PFSK-1 (cell line): ENCODE data around the gene MSI2.

Source experiments
- FOXP2 ChIP-seq: optimal IDR thresholded peaks from 2 replicates; pipeline ENCODE3; 2011; ENCODE audit warnings: borderline replicate concordance, control low read depth, inconsistent platforms; ENCODE audit not compliant: insufficient read depth; ENCODE audit errors: extremely low read length, extremely low read depth
- POLR2AphosphoS5 ChIP-seq: IDR thresholded peaks from 2 replicates; pipeline ENCODE4 v1.6.1; 2012; ENCODE audit warnings: low read depth, mild to moderate bottlenecking, control low read depth, low read length, moderate library complexity
- SIN3A ChIP-seq: IDR thresholded peaks from 2 replicates; pipeline ENCODE4 v1.6.1; 2012; ENCODE audit warnings: mild to moderate bottlenecking, low read length, moderate library complexity, borderline replicate concordance; ENCODE audit not compliant: insufficient read depth
- TAF1 ChIP-seq: IDR thresholded peaks from 2 replicates; pipeline ENCODE4 v1.6.1; 2012; ENCODE audit warnings: low read length, control low read depth, borderline replicate concordance; ENCODE audit not compliant: insufficient read depth
- TF ChIP-seq, protein P1 (sequence below), 2 experiments: IDR thresholded peaks; 2 replicates each; pipeline versions ENCODE4 v1.6.1 to v1.8.0; 2011 to 2012; ENCODE audit warnings: low read depth in 2 of 2, low read length in 2 of 2, control low read depth in 1 of 2, inconsistent platforms in 1 of 2, mild to moderate bottlenecking in 1 of 2, moderate library complexity in 1 of 2; ENCODE audit not compliant: insufficient read depth in 1 of 2

Gene MSI2

DNA sequence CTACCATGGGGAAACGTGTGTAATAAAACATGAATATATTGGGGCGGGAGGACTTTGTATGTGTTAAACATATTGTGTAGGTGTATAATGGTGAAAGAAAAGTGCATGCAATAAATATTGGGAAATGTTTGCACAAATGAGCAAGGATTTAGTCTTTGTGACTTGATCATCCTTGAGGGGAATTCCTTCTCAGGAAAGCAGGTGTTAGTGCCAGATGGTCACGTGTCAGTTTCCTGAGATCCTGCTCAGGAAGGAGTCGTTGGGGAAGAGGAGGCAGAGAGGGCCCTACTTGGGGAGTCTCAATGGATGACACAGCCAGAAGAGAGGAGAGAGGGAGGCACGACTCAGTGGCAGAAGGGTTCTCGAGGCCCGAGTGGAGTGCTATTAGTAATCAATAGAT lies 53.2 kb downstream of the MSI2 start:
- TF ChIP-seq TAF1 = no peak
- TF ChIP-seq POLR2AphosphoS5 = no peak
- no peak for TF ChIP-seq FOXP2
- TF ChIP-seq SIN3A = no peak
- TF ChIP-seq, protein P1, sequence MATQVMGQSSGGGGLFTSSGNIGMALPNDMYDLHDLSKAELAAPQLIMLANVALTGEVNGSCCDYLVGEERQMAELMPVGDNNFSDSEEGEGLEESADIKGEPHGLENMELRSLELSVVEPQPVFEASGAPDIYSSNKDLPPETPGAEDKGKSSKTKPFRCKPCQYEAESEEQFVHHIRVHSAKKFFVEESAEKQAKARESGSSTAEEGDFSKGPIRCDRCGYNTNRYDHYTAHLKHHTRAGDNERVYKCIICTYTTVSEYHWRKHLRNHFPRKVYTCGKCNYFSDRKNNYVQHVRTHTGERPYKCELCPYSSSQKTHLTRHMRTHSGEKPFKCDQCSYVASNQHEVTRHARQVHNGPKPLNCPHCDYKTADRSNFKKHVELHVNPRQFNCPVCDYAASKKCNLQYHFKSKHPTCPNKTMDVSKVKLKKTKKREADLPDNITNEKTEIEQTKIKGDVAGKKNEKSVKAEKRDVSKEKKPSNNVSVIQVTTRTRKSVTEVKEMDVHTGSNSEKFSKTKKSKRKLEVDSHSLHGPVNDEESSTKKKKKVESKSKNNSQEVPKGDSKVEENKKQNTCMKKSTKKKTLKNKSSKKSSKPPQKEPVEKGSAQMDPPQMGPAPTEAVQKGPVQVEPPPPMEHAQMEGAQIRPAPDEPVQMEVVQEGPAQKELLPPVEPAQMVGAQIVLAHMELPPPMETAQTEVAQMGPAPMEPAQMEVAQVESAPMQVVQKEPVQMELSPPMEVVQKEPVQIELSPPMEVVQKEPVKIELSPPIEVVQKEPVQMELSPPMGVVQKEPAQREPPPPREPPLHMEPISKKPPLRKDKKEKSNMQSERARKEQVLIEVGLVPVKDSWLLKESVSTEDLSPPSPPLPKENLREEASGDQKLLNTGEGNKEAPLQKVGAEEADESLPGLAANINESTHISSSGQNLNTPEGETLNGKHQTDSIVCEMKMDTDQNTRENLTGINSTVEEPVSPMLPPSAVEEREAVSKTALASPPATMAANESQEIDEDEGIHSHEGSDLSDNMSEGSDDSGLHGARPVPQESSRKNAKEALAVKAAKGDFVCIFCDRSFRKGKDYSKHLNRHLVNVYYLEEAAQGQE (IDR thresholded peaks at IDR 0.05; ENCODE audit: insufficient read depth in 1 of 2, low read depth in 2 of 2, low read length in 2 of 2) = no peak

DNA sequence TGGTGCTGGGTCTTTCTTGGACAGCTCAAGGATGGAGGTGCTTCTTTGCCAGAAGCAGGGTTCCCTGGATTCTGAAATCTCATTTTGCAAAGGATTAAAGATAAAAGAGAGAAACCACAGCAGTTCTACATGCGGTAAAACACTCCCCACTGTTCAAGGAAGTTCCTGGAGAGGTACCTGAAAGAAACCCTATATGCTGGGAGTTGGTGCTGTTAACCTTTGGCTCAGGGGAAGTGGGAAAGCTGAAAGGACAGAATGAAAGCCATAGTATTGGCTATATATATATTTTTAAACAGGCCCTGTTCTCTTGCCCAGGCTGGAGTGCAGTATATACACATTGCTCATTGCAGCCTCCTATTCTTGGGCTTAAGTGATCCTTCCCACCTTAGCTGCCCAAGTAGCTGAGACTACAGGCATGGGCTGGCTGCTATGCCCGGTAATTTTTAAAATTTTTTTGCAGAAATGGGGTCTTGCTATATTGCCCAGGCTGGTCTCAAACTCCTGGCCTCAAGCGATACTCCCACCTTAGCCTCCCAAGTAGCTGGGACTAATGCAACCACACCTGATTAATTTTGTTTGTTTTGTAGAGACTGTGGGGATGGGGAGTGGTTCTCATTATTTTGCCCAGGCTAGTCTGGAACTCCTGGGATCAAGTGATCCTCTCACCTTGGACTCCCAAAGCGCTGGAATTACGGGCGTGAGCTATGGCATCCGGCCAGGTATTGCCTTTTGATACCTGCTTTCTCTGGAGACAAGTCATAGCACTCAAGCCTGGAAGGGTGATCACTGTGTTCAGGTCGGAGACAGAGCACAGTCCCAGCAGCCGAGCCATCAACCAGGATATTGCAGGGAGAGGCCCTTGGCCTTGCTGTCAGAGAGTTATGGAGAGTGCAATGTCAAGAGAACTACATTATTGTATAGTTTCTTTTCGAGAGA lies 55.2 kb downstream of the MSI2 start:
- TF ChIP-seq FOXP2 = no peak
- no peak for TF ChIP-seq POLR2AphosphoS5
- TF ChIP-seq, protein P1 (IDR thresholded peaks at IDR 0.05; ENCODE audit: insufficient read depth in 1 of 2, low read depth in 2 of 2, low read length in 2 of 2) = no peak
- TF ChIP-seq SIN3A = no peak
- TF ChIP-seq TAF1 = no peak

DNA sequence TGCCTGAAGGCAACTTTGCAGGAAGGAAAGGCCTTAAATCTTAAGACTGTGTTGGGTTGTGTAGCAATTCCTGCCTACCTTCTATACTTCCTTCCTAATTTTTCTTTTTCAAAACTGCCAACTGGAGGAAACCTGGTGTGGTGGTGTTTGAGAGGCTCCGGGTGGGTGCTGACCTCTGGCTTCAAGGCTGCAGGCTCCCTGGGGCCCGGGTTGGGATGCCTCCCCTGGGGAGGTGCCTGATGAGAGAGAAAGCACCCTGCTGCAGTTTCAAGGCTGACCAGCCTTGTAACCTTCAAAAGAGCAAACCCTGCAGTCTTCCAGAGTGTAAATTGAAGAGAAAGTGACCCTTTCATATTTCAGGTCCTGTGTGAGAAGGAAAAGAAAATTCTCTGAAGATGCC lies 55.9 kb downstream of the MSI2 start:
- TF ChIP-seq SIN3A (no peak), FOXP2 (no peak), POLR2AphosphoS5 (no peak)

DNA sequence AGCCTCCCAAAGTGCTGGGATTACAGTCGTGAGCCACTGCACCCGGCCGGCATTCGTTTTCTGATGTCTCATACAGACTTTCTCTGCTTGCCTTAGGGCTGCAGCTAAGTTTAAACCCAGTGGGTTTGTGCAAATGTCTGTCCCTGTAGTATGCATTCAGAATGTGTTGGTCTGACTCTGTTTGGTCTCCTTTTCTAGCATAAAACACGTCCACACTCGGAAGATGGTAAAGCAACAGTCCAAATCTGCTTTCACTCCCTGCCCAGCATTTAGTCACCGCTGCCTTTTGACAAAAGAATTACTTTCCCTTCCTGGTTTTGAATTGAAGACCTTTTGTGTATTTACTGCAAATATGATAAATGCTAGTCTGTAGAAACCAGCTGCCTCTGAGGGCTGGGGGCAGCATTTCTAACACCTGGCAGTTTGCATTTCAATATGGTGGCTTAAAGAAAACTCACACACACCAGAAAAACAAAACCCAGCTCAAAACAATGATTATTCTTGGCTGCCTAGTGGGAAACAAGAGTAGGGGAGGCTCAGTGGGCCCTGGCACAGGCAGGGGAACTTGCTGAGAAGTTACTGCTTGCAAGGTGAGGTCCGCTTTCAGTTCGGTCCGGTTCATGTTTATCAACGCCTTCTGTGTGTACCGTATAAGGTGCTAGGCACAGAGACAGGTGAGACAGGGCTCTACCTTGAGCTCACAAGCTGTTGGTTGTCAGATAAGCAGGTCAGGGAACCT lies 56.9 kb downstream of the MSI2 start:
- TF ChIP-seq, protein P1 (IDR thresholded peaks at IDR 0.05; ENCODE audit: insufficient read depth in 1 of 2, low read depth in 2 of 2, low read length in 2 of 2) = no peak
- TF ChIP-seq SIN3A (no peak), POLR2AphosphoS5 (no peak), TAF1 (no peak), FOXP2 (no peak)

DNA sequence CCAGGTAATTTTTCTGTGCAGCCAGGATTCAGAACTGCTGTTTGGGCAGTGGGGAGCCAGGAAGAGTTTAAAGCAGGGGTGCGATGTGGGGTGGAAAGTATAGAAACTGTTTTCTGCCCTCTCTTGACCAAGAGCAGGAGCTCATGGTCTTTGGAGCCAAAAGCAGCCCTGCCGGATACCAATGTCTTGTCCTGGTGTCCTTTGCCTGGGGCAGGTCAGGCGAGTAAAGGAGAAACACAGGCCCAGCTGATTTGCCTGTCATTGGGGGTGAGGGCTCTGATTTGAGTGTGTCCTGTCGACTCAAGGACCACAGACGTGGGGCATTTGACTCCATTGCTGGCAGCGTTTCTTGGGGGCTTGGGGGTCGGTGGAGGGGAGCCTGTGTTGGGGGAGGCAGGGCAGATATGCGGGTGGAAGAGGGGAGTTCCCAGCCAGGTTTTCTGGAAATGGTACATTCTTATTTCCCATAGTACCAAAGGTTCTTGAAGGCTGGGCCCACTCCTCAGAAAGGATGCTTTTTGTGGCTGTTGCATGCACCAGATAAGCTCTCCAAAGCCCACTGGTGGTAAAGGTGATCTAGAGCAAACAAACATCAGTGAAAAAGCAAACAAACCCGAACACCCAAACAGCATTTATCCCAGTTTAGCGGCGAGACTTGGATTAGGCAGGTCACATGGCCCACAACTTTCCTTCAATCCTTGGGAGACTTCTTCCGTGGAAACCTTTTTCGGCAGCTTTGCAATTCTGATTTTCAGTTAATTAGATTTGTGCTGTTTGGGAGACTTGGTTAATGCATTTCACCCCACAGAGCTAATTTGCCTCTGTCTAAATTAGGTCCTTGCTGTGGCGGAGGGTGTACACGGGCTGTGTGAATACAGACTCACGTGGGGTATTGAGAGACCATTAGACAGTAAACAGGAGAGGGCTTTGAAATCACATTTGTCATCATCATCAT lies 59.0 kb downstream of the MSI2 start:
- TF ChIP-seq TAF1 (no peak), SIN3A (no peak), POLR2AphosphoS5 (no peak), FOXP2 (no peak)
- TF ChIP-seq, protein P1 (IDR thresholded peaks at IDR 0.05; ENCODE audit: insufficient read depth in 1 of 2, low read depth in 2 of 2, low read length in 2 of 2) = no peak
